HL-60/S4 treated with retinoic acid at 250 ng/mL for 4 days and 3 days (cell line): ENCODE data around the gene TRAF2.
"Not testable (repeated sequence)": the region's sequence is repeated elsewhere in the genome, so short reads cannot be mapped to it uniquely, and the experiment has no call there.

Experiments used
- in situ Hi-C: fragments of 300-500 bp; cut with MboI; formaldehyde crosslinking; loops from 2 replicates; pipeline ENCODE4 v1.7.0; 2022; ENCODE audit warnings: low sequenced_read_pairs

TRAF2 gene

DNA sequence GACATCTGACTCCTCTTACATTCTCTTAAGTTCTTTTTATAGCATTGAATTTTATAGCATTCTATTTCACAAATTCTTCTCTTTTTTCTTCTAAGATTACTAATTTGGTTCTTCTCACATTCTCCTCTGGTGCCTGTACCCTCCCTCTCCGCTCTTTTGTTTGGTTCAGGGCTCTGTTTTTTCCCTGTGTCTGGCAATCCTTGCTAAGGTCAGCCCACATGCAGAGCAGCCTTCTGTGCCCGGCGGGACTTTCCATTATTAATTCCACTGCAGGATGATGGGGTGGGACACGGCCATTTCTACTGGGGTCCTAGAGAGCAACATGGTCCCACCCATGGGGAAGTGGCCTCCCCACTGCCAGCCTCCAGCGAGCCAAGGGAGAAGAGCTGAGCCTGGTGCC, 9.8 kb upstream of the TRAF2 start:
- in situ Hi-C loops: no loop called here

DNA sequence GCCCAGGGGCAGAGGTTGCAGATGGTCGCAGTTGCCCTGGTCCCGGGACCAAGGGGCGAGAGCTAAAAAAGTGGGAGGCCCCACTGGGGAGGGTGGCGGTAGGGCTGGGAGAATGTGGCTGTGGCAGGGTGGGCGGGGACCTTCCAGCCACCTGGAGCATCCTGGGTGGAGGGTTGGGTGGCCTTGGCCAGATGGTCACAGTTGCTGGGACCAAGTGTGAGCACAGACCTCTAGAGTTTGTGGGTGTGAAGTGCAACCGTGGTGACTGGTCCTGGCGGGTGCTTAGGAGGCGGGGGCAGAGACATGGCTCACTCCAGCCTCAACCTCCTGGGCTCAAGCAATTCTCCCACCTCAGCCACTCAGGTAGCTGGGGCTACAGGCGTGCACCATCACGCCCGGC, 5.7 kb upstream of the TRAF2 start:
- in situ Hi-C loops: no loop called here

DNA sequence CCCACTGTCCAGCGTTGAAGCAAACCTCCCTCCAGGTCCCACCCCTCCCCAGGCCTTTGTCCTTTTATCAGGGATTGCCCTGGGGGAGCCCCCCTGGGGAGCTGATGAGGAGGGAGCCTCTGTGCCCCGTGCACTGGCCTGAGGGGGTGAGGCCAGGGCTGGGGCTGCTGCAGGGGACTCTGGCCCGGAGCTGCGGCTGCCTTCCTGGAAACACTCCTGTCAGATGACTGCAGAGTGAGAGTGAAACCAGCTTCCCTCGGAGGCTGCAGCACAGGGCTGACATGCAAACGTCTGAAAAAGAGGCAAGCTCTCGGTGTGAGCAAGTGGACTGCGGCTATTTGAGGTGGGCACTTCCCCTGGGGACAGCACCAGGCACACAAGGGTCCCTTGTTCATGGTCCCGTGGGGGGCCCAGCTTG, 4.6 kb upstream of the TRAF2 start:
- in situ Hi-C loops: no loop called here

DNA sequence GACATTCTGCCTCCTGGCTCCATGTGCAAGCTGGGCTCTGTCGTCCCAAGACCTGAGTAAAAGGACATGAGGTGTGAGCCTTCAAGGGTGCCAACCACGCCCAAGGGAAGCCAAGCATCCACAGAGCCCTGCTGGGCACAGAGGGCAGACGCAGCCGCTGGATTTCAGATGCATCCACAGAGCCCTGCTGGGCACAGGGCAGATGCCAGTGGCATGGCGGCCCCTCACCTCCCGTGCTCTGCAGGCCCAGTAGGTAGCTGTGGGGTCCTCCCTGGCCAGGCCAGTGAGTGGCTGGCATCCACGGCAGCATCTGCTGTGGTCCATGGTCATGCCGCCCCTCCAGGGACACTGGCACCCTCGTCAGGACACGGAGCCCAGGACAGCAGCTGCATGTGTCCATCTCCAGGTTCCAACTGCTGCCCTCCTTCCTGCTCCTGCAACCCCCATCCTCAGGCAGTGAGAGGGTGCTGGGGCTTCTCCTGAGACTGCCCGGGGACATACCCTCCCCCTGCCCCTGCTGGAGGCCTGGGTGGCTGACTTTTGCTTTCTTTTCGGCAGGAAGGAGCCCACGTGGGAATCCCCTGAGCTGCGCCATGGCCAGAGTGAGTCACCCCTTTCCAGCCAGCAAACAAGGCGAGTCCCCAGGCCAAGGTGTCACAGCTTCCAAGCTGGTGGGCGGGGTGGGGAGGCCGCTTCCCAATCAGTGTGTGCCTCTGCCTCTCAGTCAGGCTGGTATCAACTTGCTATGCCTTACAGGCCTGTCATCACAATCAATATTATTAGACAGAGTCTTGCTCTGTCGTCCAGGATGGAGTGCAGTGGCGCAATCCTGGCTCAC, 4.0 kb upstream of the TRAF2 start:
- in situ Hi-C loops: no loop called here

DNA sequence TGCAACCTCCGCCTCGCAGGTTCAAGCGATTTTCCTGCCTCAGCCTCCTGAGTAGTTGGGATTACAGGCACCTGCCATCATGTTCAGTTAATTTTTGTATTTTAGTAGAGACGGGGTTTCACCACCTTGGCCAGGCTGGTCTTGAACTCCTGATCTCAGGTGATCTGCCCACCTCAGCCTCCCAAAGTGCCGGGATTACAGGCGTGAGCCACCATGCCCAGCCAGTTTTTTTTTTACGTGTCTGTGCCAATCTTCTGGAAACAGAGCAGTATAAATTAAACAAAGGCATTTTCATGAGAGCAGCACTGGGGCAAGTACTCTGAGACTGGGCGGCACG, 3.4 kb upstream of the TRAF2 start:
- in situ Hi-C loops: not testable (repeated sequence)

DNA sequence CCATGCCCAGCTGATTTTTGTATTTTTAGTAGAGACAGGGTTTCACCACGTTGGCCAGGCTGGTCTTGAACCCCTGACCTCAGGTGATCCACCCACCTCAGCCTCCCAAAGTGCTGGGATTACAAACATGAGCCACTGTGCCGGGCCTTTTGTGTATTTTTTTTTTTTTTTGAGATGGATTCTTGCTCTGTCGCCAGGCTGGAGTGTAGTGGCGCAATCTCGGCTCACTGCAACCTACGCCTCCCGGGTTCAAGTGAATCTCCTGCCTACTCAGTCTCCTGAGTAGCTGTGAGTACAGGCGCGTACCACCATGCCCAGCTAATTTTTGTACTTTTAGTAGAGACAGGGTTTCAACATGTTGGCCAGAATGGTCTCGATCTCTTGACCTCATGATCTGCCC, 2.6 kb upstream of the TRAF2 start:
- in situ Hi-C loops: not testable (repeated sequence)

DNA sequence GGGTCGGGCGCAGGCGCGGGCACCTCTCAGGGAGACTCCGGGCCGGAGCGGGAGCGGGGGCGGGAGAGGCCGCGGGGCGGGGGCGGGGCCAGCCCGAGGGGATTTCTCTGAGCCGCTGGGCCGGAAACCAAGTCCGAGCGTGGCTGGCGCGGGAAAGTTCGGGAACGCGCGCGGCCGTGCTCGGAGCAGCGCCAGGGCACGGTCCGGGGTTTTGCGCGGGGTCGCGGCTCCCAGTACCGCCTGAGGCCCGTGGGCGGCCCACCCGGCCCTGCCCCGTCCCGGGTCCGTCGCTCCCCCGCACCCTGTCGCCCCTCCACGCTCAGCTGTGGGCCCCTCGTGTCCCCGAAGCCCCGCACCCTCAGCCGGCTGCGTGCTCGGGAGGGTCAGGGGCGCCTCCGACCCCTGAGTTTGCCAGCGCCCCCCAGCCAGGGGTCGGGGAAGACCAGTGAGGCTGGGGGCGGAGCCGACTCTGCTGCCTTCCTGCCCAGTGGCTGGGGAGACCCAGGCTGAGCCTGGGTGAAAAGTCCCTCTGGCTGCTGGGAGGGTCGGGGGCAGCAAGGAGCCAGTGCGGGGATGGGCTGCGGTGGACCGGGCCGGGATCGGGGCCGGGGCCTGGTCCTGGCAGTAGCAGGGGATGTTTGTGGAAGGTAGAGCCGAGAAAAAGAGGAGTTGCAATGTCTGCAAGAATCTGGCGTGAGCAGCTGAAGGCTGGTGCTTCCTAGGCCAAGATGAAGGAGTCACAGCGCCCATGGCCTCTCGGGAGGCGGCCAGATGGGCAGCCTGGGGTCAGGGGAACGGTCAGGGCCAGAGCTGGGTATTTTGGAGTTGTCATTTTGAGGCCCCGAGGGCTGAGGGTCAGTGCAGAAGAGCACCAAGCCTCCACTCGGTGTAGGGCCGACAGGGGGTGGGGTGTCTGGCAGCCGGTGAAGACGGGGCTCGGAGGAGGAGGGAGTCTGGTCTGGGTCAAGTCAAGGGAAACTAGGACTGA, 588 bp downstream of the TRAF2 start:
- in situ Hi-C loops: no loop called here

DNA sequence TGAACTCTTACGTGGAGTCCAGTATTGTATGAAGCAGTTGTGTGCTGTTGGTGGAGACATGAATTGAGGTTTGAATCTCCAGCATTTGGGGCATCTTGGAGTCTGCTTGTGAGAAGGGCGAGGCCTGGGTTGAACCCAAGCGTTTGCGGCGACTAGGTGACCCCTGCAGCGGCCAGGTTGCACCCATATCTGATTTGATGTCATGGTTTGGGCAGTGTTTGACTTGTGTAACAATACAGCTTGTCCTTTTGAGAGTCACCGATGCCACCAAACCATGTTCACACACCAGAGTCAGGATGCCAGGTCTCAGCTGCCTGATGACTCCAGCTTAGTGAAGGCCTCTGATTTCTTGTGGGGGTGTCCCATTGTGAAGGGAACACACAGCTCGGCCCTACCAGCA, 2.1 kb downstream of the TRAF2 start:
- in situ Hi-C loops: no loop called here

DNA sequence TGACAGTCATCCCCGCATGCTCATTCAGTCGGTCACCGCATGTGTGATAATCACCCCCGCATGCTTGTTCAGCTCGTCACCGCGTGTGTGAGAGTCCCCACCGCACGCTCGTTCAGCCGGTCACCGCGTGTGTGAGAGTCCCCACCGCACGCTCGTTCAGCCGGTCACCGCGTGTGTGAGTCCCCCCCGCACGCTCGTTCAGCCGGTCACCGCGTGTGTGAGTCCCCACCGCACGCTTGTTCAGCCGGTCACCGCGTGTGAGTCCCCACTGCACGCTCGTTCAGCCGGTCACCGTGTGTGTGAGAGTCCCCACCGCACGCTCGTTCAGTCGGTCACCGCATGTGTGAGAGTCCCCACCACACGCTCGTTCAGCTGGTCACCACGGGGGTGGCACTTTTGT, 3.5 kb downstream of the TRAF2 start:
- in situ Hi-C loops: no loop called here

DNA sequence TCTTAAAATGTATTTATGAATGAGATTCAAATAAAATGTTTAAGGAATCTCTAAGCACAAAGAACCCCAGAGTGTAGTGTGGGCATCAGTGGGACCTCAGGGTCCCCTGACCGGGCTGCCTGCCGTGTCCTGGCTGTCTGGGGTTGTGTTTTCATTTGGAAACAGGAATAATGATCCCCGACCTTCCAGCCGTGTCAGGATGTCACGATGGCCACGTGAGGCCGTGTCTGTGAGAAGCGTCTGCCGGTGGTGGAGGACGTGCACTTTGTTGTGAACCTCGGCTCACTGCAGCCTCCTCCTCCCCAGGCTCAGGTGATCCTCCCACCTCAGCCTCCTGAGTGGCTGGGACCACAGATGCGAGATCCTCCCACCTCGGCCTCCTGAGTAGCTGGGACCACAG, 4.3 kb downstream of the TRAF2 start:
- in situ Hi-C loops: no loop called here

DNA sequence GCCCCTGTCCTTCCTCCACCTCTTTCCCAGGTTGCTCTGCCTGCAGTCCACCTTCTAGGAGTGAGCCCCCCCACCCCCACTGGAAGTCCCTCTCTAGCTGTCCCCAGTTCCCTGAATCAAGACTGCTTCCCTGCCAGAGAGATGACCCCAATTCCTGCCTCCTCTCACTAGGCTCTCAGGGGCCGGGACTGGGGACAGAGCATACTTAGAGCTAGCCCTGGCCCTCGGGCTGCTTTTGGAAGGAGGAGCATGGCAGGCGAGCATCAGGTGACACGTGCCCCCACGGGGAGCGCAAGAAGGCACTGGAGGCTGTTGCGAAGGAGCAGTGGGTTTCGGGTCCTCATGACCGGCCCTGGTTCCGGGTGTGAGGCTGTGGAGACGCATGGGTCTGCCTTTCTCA, 9.7 kb downstream of the TRAF2 start:
- in situ Hi-C loops: no loop called here

DNA sequence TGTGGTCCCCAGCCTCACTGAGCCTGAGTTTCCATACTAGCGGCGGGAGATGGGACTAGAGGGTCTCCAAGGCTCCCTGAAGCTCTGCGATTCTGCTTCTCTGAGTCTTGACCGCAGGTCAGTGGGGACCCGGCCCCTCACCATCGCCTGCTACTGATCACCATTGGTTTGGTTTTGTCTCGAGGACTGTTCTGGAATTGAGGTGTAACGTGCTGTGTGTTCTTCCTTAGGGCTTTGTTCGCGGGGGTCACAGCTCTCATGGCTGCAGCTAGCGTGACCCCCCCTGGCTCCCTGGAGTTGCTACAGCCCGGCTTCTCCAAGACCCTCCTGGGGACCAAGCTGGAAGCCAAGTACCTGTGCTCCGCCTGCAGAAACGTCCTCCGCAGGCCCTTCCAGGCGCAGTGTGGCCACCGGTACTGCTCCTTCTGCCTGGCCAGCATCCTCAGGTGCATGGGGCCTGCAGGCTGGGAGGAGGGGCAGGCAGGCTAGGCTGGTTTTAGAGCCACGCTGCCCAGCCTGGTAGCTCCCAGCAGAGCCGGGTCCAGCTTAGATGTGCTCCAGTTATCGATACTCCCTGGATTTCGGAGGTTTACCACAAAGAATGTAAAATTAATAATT, 12.3 kb downstream of the TRAF2 start:
- in situ Hi-C loops: no loop called here

DNA sequence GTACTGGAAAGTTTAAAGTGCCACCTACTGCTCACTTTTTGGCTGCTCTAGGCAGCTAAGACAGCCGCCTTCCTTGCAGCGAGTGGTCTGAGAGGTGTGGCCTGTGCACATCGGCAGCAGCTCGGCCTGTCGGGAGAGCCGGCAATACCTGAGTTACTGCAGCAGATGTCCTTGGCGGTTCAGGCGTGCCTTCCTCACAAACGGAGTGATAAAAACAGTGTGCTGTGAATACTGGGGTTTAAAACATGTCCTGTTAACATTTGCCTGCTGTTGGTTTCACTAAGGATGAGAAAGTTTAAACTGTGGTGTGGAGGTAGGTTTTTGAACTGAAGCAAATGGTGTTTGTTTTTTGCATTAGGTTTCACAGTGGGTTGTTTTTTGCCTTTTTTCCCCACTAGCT, 12.9 kb downstream of the TRAF2 start:
- in situ Hi-C loops: no loop called here

DNA sequence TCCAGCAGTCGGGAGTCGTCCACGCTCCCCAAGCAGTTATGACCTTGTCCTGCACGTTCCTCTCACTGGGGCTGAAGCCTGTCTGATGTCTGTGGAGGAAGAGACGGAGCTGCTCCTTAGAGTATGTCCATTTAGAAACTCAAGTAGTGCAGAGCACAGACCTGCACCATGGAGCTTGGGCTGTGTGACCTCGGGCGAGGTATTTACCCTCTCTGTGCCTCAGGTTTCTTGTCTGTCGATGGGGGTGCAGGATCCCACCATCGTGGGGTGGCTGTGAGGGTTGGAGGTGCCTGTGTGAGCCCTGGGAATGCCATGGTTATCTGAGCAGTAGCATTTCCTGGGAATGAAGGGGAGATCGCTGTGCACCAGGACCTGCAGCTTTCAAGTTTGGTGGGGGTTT, 14.2 kb downstream of the TRAF2 start:
- in situ Hi-C loops: no loop called here

DNA sequence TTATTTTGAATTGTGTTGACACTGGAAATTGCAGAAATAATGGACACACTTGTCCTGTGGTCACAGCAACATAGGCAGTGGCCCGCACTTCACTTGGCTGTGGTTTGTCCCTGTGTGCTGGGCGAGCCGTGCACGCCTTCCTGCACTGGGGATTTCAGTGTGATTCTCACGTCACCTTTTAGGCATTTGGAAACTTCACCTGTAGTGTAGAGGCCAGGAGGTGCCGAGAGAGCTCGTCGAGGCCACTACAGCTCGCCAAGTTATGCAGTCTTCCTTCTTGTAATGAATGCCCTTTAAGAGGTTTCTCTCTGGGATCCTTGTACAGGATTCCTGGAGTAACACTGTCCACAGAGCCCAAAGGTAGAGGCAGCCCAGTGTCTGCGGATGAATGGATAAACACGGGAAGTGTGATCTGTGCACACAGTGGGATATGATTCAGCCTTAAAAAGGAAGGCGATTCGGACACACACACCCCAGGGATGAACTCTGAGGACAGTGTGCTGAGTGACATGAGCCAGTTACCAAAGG, 14.7 kb downstream of the TRAF2 start:
- in situ Hi-C loops: no loop called here

DNA sequence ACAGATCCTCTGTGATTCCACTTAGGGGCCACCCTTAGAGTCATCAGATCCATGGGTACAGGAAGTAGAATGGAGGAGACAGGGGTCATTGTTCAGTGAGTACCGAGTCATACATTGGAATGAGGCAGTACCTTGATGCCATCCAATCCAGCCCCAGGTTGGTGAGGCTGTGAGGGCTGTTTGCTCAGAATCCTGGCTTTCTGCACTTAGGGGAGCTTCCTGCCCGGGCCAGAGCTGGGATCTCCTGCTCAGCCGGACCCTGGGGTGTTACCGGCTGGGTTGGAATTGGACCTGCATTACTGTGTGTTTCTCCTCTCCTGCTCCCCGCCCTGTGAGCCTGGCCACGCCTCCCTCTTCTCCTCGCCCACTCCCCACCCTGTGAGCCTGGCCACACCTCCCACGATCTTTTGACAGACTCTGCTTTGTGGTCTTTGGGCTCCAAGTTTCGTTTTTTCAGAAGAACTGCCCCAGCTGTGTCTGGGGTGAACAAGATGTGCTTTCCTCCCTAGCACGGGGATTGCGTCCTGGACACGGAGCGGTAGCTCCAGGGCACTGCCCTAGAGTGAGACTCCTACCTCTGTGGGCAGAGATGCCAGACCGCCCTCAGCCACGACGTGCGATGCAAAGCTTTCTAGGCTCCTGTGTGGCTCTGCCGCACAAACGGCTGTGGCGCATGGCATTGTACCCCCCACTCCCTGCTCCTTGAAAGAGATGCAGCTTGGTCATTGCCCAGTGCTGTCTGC, 15.4 kb downstream of the TRAF2 start:
- in situ Hi-C loops: no loop called here

DNA sequence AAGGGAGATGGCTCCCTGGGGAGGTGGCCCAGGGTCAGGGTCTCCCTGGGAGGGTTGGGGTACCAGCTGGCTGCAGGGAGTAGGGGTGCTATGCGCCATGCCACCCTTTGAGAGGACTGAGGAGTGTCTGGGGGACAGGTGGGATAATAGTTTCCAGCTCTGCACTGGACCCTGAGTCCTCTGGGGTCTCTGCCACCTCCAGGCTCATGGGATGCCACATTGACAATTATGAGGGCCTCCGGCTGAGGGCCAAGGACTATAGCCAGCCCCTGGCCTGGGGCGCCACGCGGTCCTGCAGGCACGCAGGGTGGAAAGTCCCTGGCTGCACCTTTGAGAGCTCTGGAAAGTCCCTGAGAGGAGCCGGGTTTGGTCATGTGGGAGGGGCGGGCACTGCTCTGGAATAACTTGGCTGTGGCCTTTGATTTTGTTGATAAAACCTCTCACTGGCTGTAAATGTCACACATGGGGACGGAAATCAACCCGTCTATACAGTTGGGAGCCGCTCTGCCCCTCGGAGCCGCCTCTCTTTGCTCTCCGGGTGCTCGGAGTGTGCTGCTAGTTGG, 16.0 kb downstream of the TRAF2 start:
- in situ Hi-C loops: no loop called here

DNA sequence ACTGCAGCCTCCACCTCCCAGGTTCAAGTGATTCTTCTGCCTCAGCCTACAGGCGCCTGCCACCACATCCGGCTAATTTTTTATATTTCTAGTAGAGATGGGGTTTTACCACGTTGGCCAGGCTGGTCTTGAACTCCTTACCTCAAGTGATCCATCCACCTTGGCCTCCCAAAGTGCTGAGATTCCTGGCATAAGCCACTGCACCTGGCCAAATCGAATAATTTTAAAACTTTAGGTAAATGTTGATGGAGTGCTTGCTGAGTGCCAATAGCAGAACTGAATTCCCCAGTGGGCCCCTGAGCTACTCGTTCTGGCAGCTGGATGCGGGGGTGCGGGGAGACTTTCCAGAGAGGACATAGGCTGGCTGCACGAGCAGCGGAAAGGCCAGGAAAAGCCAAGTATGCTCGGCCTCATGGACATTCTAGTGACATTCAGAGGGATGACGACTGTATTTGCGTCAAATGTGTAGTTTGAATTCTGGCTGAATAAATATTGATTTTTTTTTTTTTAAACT, 16.8 kb downstream of the TRAF2 start:
- in situ Hi-C loops: no loop called here

DNA sequence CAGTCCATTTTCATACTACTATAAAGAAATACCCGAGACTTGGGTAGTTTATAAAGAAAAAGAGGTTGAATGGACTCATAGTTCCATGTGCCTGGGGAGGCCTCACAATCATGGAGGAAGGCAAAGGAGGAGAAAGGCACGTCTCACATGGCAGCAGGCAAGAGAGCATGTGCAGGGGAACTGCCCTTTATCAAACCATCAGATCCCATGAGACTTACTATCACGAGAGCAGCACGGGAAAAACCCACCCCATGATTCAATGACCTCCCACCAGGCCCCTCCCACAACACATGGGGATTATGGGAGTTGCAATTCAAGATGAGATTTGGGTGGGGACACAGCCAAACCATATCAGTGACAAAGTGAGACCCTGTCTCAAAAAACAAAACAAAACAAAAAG, 19.9 kb downstream of the TRAF2 start:
- in situ Hi-C loops: no loop called here
